ENCODE data around the gene ATF1.

DNA sequence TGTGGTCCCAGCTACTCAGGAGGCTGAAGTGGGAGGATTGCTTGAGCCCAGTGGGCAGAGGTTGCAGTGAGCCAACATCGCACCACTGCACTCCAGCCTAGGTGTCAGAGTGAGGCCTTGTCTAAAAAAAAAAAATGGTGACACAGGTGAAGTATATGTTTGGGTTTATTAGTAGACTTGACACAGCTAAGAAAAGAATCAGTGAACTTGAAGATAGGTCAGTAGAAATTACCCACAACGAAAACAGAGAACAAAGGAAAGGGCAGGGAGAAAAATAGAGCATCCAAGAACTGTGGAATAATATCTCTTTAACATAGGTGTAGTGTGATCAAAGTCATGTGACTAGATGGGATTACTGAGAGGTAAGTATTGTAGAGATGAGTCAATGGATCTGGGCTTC is 23.7 kb downstream of the ATF1 start:
- TF ChIP-seq CTBP1 (IDR thresholded peaks at IDR 0.05; ENCODE audit: borderline replicate concordance) (no peak), TARDBP (IDR thresholded peaks at IDR 0.05) (no peak), FOXA1 (IDR thresholded peaks at IDR 0.05) (no peak), HDGF (IDR thresholded peaks at IDR 0.05; ENCODE audit: borderline replicate concordance) (no peak), FOXK2 (IDR thresholded peaks at IDR 0.05) (no peak), SP1 (IDR thresholded peaks at IDR 0.05) (no peak), L3MBTL2 (conservative IDR thresholded peaks at IDR 0.05) (no peak), NFRKB (IDR thresholded peaks at IDR 0.05) (no peak), ZNF384 (IDR thresholded peaks at IDR 0.05) (no peak), BHLHE40 (IDR thresholded peaks at IDR 0.05; ENCODE audit: borderline replicate concordance) (no peak)
